Mesothelial cell of epicardium (in vitro differentiated cells): ENCODE data around the gene ALDH3A1. TPM values are rescaled to one million over a fixed set of nuclear protein-coding genes. Genes with fewer than 3 reads are reported as not detected.
A peak's percentile ranks its signal among the peaks of the same experiment; 100 is the strongest.
"Not testable (repeated sequence)": the region's sequence is repeated elsewhere in the genome, so short reads cannot be mapped to it uniquely, and the experiment has no call there.

ENCODE experiments used
- DNase-seq, 2 experiments: peaks; one replicate each; pipeline ENCODE4 v3.0.0; 2021; ENCODE audit warnings: low spot score in 2 of 2; ENCODE audit not compliant: unreplicated experiment in 2 of 2
- H3K27ac Mint-ChIP-seq: 2 replicates; pipeline ENCODE4 v1.8.0; 2021; ENCODE audit warnings: mixed read lengths
- H3K27me3 Mint-ChIP-seq: 2 replicates; pipeline ENCODE4 v1.8.0; 2021; ENCODE audit warnings: low read depth, mixed read lengths
- H3K36me3 Mint-ChIP-seq: 2 replicates; pipeline ENCODE4 v1.8.0; 2021; ENCODE audit warnings: mixed read lengths
- H3K4me1 Mint-ChIP-seq: 2 replicates; pipeline ENCODE4 v1.8.0; 2021; ENCODE audit warnings: mixed read lengths
- H3K4me3 Mint-ChIP-seq: 2 replicates; pipeline ENCODE4 v1.8.0; 2021; ENCODE audit warnings: mild to moderate bottlenecking, moderate library complexity, mixed read lengths
- H3K9me3 Mint-ChIP-seq: 2 replicates; pipeline ENCODE4 v1.8.0; 2021; ENCODE audit warnings: mixed read lengths
- total RNA-seq: library from RNA; stranded (reverse); gene quantifications from 3 replicates; pipeline ENCODE4 v1.2.1, GENCODE V29; 2021
- TF ChIP-seq, protein P1 (sequence below): fragments of 200-600 bp; sonication (generic); IDR thresholded peaks from one replicate; pipeline ENCODE4 v1.5.0; 2021; ENCODE audit warnings: antibody characterized with exemption; ENCODE audit not compliant: unreplicated experiment

The ALDH3A1 gene
- total RNA-seq, 1 donor from 2014 or later: 0.69 TPM

DNA sequence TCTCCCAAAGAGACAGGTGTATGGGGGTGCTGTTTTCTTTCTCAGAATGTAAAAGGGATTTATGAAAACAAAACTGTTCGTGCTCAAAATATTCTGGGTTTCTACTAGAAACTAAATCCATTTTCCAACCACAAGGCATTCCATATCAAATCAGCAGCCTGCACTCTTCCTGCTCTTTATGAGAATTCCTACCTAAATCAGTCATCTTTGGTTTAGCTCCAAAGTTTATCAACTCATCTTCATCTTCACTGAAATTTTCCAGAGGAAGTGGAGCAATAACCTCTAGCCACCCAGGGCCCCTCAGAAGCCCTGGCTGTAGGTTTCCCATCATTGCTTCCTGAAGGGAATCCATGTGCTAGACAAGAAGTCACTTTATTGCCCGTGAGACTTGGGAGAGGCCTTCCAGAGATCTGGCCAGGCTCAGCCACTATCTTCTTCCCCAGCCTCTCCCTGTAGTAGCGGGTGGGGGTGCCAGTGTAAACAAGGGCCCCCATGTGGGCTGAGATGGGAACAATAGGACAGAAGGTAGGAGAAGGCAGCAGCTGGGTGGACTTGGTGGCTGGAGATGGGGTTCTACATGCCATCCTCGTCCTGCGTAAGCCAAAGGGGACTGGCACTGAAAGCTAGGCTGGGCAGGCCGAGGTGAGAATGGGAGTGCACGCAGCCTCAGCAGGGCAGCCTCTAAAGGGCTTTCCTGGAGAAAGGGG lies 22.0 kb upstream of the ALDH3A1 start:
- H3K4me1 Mint-ChIP-seq: peaks cover 10% of the 10 kb centered on the region
- H3K9me3 Mint-ChIP-seq: no peaks in the 10 kb centered on the region
- H3K27ac Mint-ChIP-seq: peak overlapping the region; percentile 95
- DNase-seq: no peak
- TF ChIP-seq, protein P1, sequence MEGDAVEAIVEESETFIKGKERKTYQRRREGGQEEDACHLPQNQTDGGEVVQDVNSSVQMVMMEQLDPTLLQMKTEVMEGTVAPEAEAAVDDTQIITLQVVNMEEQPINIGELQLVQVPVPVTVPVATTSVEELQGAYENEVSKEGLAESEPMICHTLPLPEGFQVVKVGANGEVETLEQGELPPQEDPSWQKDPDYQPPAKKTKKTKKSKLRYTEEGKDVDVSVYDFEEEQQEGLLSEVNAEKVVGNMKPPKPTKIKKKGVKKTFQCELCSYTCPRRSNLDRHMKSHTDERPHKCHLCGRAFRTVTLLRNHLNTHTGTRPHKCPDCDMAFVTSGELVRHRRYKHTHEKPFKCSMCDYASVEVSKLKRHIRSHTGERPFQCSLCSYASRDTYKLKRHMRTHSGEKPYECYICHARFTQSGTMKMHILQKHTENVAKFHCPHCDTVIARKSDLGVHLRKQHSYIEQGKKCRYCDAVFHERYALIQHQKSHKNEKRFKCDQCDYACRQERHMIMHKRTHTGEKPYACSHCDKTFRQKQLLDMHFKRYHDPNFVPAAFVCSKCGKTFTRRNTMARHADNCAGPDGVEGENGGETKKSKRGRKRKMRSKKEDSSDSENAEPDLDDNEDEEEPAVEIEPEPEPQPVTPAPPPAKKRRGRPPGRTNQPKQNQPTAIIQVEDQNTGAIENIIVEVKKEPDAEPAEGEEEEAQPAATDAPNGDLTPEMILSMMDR: no peak
- H3K36me3 Mint-ChIP-seq: peaks cover 1% of the 10 kb centered on the region
- no peaks in the 10 kb centered on the region for H3K27me3 Mint-ChIP-seq
- no peak overlapping the region for H3K4me3 Mint-ChIP-seq

DNA sequence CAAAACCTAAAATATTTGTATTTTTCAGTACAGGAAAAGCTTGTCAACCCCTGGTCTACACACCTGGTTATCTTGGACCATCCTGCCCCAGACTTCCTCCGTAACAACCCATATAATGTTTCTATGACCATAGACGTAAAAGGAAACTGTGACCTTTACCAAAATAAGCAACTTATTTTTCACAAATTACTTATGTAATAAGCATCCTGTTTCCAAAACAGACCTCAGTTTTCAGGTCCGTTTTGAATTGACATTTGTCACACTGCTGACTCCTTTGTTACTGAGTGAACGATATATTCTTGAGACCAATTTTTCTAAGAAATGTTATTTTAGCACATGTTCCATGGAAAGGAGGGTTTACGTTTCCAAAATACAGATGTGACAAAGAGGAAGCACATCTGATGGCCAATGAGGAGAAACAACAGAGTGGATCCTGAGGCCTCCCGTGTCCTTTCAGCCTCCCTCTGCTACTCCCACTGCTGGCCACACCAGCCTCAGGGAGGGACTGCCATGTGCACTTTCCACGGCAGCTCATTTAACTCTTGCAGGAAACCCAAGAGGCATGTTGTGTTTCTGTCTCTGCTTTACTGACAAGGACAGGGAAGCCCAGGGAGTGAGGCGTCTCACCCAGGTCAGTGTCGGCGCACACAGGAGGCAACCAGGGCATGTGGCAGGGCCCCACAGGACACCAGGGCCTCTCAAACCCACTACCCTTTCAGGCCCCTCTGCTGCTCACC lies 20.1 kb upstream of the ALDH3A1 start:
- Mint-ChIP-seq H3K4me1 (peaks cover 10% of the 10 kb centered on the region), H3K27ac (no peak overlapping the region), H3K9me3 (no peaks in the 10 kb centered on the region), H3K36me3 (no peaks in the 10 kb centered on the region), H3K4me3 (no peak overlapping the region), H3K27me3 (no peaks in the 10 kb centered on the region)
- TF ChIP-seq, protein P1: no peak
- no peak for DNase-seq

DNA sequence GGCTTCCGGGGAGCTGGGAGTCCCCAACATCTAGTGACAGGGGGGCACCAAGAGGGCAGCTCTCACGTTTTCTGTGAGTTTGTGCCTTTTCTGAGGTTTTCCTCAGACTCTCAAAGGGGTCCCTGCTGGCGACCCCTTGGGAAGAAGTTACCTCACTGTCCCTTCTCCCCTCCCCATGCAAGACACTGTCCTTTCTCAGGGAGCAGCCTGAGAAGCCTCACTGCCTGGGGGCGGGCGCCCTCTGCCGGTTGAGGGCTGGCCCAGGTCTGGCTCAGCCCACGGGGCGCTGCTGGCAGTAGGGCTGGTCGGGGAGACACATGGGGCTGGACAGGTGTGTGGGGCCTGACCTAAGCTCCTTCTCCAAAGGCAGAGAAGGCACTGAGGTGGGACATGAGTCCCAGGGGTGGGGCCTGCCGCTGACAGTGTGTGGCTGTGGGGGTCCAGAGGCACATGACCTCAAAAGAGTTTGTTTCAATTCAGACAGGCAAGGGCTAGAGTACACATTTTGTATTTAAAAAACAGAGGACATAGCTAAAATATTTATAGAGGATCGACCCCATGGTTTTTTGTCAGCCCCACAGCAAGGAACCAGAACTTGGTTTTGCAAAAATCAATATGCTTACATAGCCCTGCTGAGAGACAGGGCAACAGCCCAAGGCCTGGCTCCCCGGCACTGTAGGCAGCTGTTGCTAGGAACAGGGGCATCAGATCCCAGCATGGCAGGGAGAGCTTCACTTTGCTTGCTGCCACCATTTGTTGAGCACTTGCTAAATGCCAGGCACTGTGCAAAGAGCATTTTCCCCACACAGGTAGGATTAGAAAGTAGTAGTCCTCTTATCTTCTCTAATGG lies 18.5 kb upstream of the ALDH3A1 start:
- no peak overlapping the region for H3K27ac Mint-ChIP-seq
- no peaks in the 10 kb centered on the region for H3K9me3 Mint-ChIP-seq
- peak; percentile 69 to 89 for DNase-seq
- peaks cover 10% of the 10 kb centered on the region for H3K4me1 Mint-ChIP-seq
- TF ChIP-seq, protein P1: peak; percentile 88
- no peak overlapping the region for H3K4me3 Mint-ChIP-seq
- H3K36me3 Mint-ChIP-seq: no peaks in the 10 kb centered on the region
- no peaks in the 10 kb centered on the region for H3K27me3 Mint-ChIP-seq

DNA sequence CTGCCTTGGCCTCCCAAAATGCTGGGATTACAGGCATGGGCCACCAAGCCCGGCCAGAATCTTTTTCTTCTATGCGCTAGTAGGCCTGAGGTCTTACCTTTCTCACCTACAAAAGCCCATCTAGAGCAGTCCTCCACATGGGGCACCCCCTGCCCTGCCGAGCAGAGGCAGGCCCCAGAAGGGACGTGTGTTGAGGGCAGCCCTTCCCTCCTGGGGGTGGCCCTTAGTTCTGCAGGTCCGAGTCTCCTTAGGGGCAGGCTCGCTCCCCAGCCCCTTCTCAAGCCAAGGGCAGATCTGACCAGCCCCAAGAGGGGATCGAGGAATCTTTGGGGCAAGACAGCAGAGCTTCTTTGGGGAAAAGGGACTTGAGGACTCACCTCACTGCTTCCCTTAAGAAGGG lies 17.9 kb upstream of the ALDH3A1 start:
- Mint-ChIP-seq H3K9me3 (no peaks in the 10 kb centered on the region), H3K27me3 (no peaks in the 10 kb centered on the region), H3K4me3 (no peak overlapping the region), H3K36me3 (no peaks in the 10 kb centered on the region), H3K27ac (no peak overlapping the region), H3K4me1 (peaks cover 10% of the 10 kb centered on the region)
- TF ChIP-seq, protein P1: no peak
- DNase-seq: no peak

DNA sequence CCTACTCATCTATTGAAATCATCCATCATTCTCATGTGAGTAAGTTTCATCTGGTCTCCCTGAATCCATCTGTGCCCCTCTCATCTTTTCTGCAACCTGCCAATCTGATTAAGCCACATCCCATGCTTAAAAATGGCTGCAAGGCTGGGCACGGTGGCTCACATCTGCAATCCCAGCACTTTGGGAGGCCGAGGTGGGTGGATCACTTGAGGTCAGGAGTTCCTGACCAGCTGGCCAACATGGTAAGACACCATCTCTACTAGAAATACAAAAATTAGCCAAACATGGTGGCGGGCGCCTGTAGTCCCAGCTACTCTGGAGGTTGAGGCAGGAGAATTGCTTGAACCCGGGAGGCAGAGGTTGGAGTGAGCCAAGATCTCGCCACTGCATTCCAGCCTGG lies 15.9 kb upstream of the ALDH3A1 start:
- H3K27me3 Mint-ChIP-seq, H3K36me3 Mint-ChIP-seq, H3K4me1 Mint-ChIP-seq, H3K4me3 Mint-ChIP-seq, H3K9me3 Mint-ChIP-seq, H3K27ac Mint-ChIP-seq: not testable (repeated sequence)
- peak in 1 of 2 experiments; percentile 2 for DNase-seq

DNA sequence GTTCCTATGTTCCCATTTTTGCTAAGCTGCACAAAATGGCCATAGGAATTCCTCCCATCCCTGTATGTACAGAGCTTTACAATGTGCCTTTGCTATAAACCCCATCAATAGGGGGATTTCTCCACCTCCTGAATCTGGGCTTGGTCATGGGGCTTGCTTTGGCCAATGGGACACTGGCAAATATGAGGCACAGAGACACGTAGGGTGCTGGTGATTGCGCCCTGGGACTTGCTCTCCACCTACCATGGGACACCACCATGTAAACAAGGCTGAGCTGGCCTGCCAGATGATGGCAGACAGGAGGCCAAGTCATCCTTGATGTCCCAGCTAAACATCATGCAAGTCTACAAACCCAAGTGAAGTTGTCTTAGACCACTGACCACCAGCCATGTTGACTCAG lies 15.3 kb upstream of the ALDH3A1 start:
- Mint-ChIP-seq H3K27ac (no peak overlapping the region), H3K4me1 (peaks cover 2% of the 10 kb centered on the region), H3K27me3 (peaks cover 2% of the 10 kb centered on the region), H3K9me3 (no peaks in the 10 kb centered on the region), H3K4me3 (no peak overlapping the region), H3K36me3 (no peaks in the 10 kb centered on the region)
- peak in 1 of 2 experiments; percentile 21 for DNase-seq
- TF ChIP-seq, protein P1: no peak
